Measurements from ENCODE around the gene SIDT2.
A peak's percentile ranks its signal among the peaks of the same experiment; 100 is the strongest.

The SIDT2 gene

GRCh38 chr11:117223741-117224689, 45.5 kb downstream of the SIDT2 start:
- no peak for DNase-seq (ENCODE audit: low read depth, low spot score)
- in situ Hi-C loops (cut with HindIII; ENCODE audit: low sequenced_read_pairs), result no loop called here
- H3K4me3 ChIP-seq (ENCODE audit: low read depth, low read length), result no peak overlapping the region
- TF ChIP-seq CTCF (IDR thresholded peaks at IDR 0.05; ENCODE audit: low read depth, low read length), result no peak

- no peak for TF ChIP-seq CTCF (IDR thresholded peaks at IDR 0.05; ENCODE audit: low read depth, low read length)
- no peak for DNase-seq (ENCODE audit: low read depth, low spot score)
- in situ Hi-C loops (cut with HindIII; ENCODE audit: low sequenced_read_pairs), result no loop called here
- H3K4me3 ChIP-seq (ENCODE audit: low read depth, low read length), result no peak overlapping the region
These were observed 47.1 kb downstream of the SIDT2 start for GRCh38 chr11:117225553-117226170.

GRCh38 chr11:117226388-117227385, 48.1 kb downstream of the SIDT2 start:
- peak; percentile 76 for TF ChIP-seq CTCF (IDR thresholded peaks at IDR 0.05; ENCODE audit: low read depth, low read length)
- in situ Hi-C loops (cut with HindIII; ENCODE audit: low sequenced_read_pairs), result no loop called here
- H3K4me3 ChIP-seq (ENCODE audit: low read depth, low read length), result no peak overlapping the region
- DNase-seq (ENCODE audit: low read depth, low spot score), result peak; percentile 73

- no peak for TF ChIP-seq CTCF (IDR thresholded peaks at IDR 0.05; ENCODE audit: low read depth, low read length)
- no peak for DNase-seq (ENCODE audit: low read depth, low spot score)
- in situ Hi-C loops (cut with HindIII; ENCODE audit: low sequenced_read_pairs), result no loop called here
- no peak overlapping the region for H3K4me3 ChIP-seq (ENCODE audit: low read depth, low read length)
These were observed 49.5 kb downstream of the SIDT2 start for GRCh38 chr11:117228091-117228490.

- no peak overlapping the region for H3K4me3 ChIP-seq (ENCODE audit: low read depth, low read length)
- in situ Hi-C loops (cut with HindIII; ENCODE audit: low sequenced_read_pairs), result no loop called here
These were observed 50.9 kb downstream of the SIDT2 start for GRCh38 chr11:117229411-117229810.

More at GRCh38 chr11:117229411-117229810, 50.9 kb downstream of the SIDT2 start:
- no peak for TF ChIP-seq CTCF (IDR thresholded peaks at IDR 0.05; ENCODE audit: low read depth, low read length)
- no peak for DNase-seq (ENCODE audit: low read depth, low spot score)

Data from astrocyte of the spinal cord (primary cell).